SK-N-SH treated with all-trans-retinoic acid at 6 μM for 48 hours (cell line): Measurements from ENCODE around the gene KRTAP5-10.

Source experiments
- ATAC-seq: fragments of 200-7000 bp; cut with Tn5 transposase; 3 replicates; pipeline ENCODE4 v1.9.1; 2020; ENCODE audit warnings: mild to moderate bottlenecking, moderate library complexity
- ARNTL ChIP-seq: fragments of 450-650 bp; formaldehyde crosslinking; IDR thresholded peaks from 2 replicates; pipeline ENCODE4 v1.5.0; 2020; ENCODE audit warnings: low read depth, mild to moderate bottlenecking, moderate library complexity, borderline replicate concordance
- BACH2 ChIP-seq: fragments of 250-450 bp; sonication (Bioruptor Pico); IDR thresholded peaks from 2 replicates; pipeline ENCODE4 v1.9.0; 2021; ENCODE audit warnings: mild to moderate bottlenecking, borderline replicate concordance
- CSDC2 ChIP-seq: fragments of 250-450 bp; sonication (Bioruptor Pico); IDR thresholded peaks from 2 replicates; pipeline ENCODE4 v1.5.0; 2020; ENCODE audit warnings: mild to moderate bottlenecking, moderate library complexity
- GLIS3 ChIP-seq: fragments of 250-450 bp; sonication (Bioruptor Pico); IDR thresholded peaks from 2 replicates; pipeline ENCODE4 v1.5.0; 2020; ENCODE audit warnings: mild to moderate bottlenecking, moderate library complexity
- ISL1 ChIP-seq: fragments of 250-450 bp; sonication (Bioruptor Pico); IDR thresholded peaks from 2 replicates; pipeline ENCODE4 v2.1.2; 2022; ENCODE audit warnings: mild to moderate bottlenecking, moderate library complexity
- OSR1 ChIP-seq: fragments of 250-450 bp; sonication (Bioruptor Pico); IDR thresholded peaks from 2 replicates; pipeline ENCODE4 v1.8.0; 2022; ENCODE audit warnings: moderate library complexity, mild to moderate bottlenecking, inconsistent platforms
- PPARA ChIP-seq: fragments of 250-450 bp; sonication (Bioruptor Pico); IDR thresholded peaks from 2 replicates; pipeline ENCODE4 v1.5.0; 2020; ENCODE audit warnings: mild to moderate bottlenecking, borderline replicate concordance
- RARB ChIP-seq: fragments of 250-450 bp; sonication (Bioruptor Pico); IDR thresholded peaks from 2 replicates; pipeline ENCODE4 v1.8.0; 2021; ENCODE audit warnings: mild to moderate bottlenecking, moderate library complexity
- SNAI2 ChIP-seq: fragments of 250-450 bp; sonication (Bioruptor Pico); IDR thresholded peaks from 2 replicates; pipeline ENCODE4 v1.5.0; 2020; ENCODE audit warnings: mild to moderate bottlenecking, moderate library complexity
- TCF4 ChIP-seq: fragments of 250-450 bp; sonication (Bioruptor Pico); IDR thresholded peaks from 2 replicates; pipeline ENCODE4 v1.8.0; 2021; ENCODE audit warnings: mild to moderate bottlenecking, moderate library complexity, borderline replicate concordance
- TOX ChIP-seq: fragments of 250-450 bp; sonication (Bioruptor Pico); IDR thresholded peaks from 2 replicates; pipeline ENCODE4 v1.8.0; 2021; ENCODE audit warnings: mild to moderate bottlenecking, moderate library complexity, borderline replicate concordance
- ZC3H10 ChIP-seq: fragments of 250-450 bp; sonication (Bioruptor Pico); IDR thresholded peaks from 2 replicates; pipeline ENCODE4 v1.5.1; 2021; ENCODE audit warnings: mild to moderate bottlenecking, moderate library complexity
- ZNF565 ChIP-seq: fragments of 450-650 bp; formaldehyde crosslinking; conservative IDR thresholded peaks from 2 replicates; pipeline ENCODE4 v1.5.0; 2020; ENCODE audit warnings: low read depth, mild to moderate bottlenecking, moderate library complexity
- ZNF70 ChIP-seq: fragments of 450-650 bp; formaldehyde crosslinking; IDR thresholded peaks from 2 replicates; pipeline ENCODE4 v1.5.0; 2020; ENCODE audit warnings: mild to moderate bottlenecking, moderate library complexity
- ZNF8 ChIP-seq: fragments of 450-650 bp; formaldehyde crosslinking; IDR thresholded peaks from 2 replicates; pipeline ENCODE4 v1.5.0; 2020; ENCODE audit warnings: mild to moderate bottlenecking, moderate library complexity
- TF ChIP-seq, protein P1 (sequence below): fragments of 250-450 bp; sonication (Bioruptor Pico); IDR thresholded peaks from 2 replicates; pipeline ENCODE4 v1.5.1; 2021; ENCODE audit warnings: mild to moderate bottlenecking, moderate library complexity
- TF ChIP-seq, protein P2 (sequence below): fragments of 250-450 bp; sonication (Bioruptor Pico); IDR thresholded peaks from 2 replicates; pipeline ENCODE4 v1.5.1; 2020; ENCODE audit warnings: low read depth, mild to moderate bottlenecking, moderate library complexity
- TF ChIP-seq, protein P3 (sequence below): fragments of 250-450 bp; sonication (Bioruptor Pico); IDR thresholded peaks from 2 replicates; pipeline ENCODE4 v1.5.0; 2020; ENCODE audit warnings: mild to moderate bottlenecking, moderate library complexity
- TF ChIP-seq, protein P4 (sequence below): fragments of 250-450 bp; sonication (Bioruptor Pico); IDR thresholded peaks from 2 replicates; pipeline ENCODE4 v1.8.0; 2020; ENCODE audit warnings: mild to moderate bottlenecking, moderate library complexity, borderline replicate concordance
- TF ChIP-seq, protein P5 (sequence below): fragments of 250-450 bp; sonication (Bioruptor Pico); IDR thresholded peaks from 2 replicates; pipeline ENCODE4 v1.8.0; 2021; ENCODE audit warnings: low read depth, mild to moderate bottlenecking, moderate library complexity, borderline replicate concordance

Gene KRTAP5-10

DNA sequence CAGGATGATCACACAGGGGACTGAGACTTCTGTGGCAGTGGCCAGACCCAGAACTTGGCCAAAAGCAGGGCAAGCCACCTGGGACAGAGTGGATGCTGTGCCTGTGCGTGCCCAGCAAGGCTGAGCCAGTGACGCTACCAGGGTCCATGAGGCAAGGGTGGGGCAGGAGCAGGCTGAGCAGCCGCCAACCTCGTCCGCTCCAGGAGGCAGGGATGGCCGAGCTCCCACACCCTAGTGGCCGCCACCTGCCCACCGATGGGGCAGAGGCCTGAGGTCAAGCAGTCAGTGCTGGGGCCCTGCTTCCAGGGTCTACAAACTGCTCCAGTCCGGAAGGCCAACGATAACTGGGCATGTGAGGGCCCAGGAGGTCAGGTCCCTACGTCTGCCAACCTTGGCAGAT lies 9.9 kb upstream of the KRTAP5-10 start:
- ATAC-seq, result no peak
- TF ChIP-seq TCF4 (no peak), GLIS3 (CRISPR knock-in tag) (no peak), OSR1 (CRISPR knock-in tag) (no peak), ZNF70 (CRISPR knock-in tag) (no peak), ZC3H10 (no peak), CSDC2 (CRISPR knock-in tag) (no peak), ZNF8 (CRISPR knock-in tag) (no peak)
- TF ChIP-seq, protein P1, sequence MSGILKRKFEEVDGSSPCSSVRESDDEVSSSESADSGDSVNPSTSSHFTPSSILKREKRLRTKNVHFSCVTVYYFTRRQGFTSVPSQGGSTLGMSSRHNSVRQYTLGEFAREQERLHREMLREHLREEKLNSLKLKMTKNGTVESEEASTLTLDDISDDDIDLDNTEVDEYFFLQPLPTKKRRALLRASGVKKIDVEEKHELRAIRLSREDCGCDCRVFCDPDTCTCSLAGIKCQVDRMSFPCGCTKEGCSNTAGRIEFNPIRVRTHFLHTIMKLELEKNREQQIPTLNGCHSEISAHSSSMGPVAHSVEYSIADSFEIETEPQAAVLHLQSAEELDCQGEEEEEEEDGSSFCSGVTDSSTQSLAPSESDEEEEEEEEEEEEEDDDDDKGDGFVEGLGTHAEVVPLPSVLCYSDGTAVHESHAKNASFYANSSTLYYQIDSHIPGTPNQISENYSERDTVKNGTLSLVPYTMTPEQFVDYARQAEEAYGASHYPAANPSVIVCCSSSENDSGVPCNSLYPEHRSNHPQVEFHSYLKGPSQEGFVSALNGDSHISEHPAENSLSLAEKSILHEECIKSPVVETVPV (CRISPR knock-in tag), result no peak

DNA sequence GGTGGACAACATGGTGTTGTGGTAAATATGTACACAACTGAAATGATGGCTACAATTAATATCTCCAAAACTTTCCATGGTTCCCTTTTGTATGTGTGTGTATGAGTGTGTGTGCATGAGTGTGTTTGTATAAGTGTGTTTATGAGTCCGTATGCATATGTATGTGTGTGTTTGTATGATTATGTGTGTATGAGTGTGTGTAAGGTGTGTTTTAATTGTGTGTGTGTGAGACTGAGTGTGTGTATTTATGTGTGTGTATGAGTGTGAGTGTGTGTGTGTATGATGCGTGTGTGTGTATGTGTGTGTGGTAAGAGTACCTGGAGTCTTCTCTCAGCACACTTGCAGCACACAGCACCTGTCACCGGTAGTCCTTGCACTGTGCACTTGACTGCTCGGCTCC lies 9.3 kb upstream of the KRTAP5-10 start:
- TF ChIP-seq ISL1 (CRISPR knock-in tag) (no peak), SNAI2 (CRISPR knock-in tag) (no peak), BACH2 (no peak), OSR1 (CRISPR knock-in tag) (no peak), ZNF8 (CRISPR knock-in tag) (no peak), RARB (CRISPR knock-in tag) (no peak), GLIS3 (CRISPR knock-in tag) (no peak), ARNTL (no peak), PPARA (CRISPR knock-in tag) (no peak), TCF4 (no peak), ZNF70 (CRISPR knock-in tag) (no peak)
- TF ChIP-seq, protein P2, sequence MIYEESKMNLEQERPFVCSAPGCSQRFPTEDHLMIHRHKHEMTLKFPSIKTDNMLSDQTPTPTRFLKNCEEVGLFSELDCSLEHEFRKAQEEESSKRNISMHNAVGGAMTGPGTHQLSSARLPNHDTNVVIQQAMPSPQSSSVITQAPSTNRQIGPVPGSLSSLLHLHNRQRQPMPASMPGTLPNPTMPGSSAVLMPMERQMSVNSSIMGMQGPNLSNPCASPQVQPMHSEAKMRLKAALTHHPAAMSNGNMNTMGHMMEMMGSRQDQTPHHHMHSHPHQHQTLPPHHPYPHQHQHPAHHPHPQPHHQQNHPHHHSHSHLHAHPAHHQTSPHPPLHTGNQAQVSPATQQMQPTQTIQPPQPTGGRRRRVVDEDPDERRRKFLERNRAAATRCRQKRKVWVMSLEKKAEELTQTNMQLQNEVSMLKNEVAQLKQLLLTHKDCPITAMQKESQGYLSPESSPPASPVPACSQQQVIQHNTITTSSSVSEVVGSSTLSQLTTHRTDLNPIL (CRISPR knock-in tag), result no peak
- TF ChIP-seq, protein P3, sequence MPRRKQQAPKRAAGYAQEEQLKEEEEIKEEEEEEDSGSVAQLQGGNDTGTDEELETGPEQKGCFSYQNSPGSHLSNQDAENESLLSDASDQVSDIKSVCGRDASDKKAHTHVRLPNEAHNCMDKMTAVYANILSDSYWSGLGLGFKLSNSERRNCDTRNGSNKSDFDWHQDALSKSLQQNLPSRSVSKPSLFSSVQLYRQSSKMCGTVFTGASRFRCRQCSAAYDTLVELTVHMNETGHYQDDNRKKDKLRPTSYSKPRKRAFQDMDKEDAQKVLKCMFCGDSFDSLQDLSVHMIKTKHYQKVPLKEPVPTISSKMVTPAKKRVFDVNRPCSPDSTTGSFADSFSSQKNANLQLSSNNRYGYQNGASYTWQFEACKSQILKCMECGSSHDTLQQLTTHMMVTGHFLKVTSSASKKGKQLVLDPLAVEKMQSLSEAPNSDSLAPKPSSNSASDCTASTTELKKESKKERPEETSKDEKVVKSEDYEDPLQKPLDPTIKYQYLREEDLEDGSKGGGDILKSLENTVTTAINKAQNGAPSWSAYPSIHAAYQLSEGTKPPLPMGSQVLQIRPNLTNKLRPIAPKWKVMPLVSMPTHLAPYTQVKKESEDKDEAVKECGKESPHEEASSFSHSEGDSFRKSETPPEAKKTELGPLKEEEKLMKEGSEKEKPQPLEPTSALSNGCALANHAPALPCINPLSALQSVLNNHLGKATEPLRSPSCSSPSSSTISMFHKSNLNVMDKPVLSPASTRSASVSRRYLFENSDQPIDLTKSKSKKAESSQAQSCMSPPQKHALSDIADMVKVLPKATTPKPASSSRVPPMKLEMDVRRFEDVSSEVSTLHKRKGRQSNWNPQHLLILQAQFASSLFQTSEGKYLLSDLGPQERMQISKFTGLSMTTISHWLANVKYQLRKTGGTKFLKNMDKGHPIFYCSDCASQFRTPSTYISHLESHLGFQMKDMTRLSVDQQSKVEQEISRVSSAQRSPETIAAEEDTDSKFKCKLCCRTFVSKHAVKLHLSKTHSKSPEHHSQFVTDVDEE (CRISPR knock-in tag), result no peak
- TF ChIP-seq, protein P4, sequence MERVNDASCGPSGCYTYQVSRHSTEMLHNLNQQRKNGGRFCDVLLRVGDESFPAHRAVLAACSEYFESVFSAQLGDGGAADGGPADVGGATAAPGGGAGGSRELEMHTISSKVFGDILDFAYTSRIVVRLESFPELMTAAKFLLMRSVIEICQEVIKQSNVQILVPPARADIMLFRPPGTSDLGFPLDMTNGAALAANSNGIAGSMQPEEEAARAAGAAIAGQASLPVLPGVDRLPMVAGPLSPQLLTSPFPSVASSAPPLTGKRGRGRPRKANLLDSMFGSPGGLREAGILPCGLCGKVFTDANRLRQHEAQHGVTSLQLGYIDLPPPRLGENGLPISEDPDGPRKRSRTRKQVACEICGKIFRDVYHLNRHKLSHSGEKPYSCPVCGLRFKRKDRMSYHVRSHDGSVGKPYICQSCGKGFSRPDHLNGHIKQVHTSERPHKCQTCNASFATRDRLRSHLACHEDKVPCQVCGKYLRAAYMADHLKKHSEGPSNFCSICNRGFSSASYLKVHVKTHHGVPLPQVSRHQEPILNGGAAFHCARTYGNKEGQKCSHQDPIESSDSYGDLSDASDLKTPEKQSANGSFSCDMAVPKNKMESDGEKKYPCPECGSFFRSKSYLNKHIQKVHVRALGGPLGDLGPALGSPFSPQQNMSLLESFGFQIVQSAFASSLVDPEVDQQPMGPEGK (CRISPR knock-in tag), result no peak
- TF ChIP-seq, protein P1 (CRISPR knock-in tag), result no peak
- TF ChIP-seq, all 23 proteins: peak for 0

DNA sequence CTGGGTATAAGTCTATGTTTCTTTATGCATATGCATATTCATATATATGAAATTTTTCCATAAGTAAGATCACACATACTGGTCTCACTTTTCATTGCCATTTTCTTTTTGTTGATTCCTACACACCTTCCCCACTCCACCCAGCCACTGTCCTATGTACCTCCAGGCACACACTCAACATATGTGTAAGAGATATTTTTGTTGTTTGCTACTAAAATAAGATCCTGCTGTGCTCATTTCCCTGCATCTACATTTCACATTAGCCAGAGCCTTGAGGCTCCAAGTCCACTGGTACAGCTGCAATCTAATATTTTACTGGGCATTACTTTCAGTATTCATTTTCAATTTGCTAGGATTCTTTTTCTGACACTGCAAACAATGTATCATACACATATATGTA lies 8.1 kb upstream of the KRTAP5-10 start:
- TF ChIP-seq TCF4 (no peak), ZNF565 (no peak), ZNF70 (CRISPR knock-in tag) (no peak), BACH2 (no peak), TOX (CRISPR knock-in tag) (no peak)
- TF ChIP-seq, protein P5, sequence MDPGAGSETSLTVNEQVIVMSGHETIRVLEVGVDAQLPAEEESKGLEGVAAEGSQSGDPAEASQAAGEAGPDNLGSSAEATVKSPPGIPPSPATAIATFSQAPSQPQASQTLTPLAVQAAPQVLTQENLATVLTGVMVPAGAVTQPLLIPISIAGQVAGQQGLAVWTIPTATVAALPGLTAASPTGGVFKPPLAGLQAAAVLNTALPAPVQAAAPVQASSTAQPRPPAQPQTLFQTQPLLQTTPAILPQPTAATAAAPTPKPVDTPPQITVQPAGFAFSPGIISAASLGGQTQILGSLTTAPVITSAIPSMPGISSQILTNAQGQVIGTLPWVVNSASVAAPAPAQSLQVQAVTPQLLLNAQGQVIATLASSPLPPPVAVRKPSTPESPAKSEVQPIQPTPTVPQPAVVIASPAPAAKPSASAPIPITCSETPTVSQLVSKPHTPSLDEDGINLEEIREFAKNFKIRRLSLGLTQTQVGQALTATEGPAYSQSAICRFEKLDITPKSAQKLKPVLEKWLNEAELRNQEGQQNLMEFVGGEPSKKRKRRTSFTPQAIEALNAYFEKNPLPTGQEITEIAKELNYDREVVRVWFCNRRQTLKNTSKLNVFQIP, result no peak
- ATAC-seq, result no peak

More for the DNA sequence above, 9.3 kb upstream of the KRTAP5-10 start:
- ATAC-seq, result no peak
